ENCODE measurements around the gene CRABP1.

CRABP1 gene

DNA sequence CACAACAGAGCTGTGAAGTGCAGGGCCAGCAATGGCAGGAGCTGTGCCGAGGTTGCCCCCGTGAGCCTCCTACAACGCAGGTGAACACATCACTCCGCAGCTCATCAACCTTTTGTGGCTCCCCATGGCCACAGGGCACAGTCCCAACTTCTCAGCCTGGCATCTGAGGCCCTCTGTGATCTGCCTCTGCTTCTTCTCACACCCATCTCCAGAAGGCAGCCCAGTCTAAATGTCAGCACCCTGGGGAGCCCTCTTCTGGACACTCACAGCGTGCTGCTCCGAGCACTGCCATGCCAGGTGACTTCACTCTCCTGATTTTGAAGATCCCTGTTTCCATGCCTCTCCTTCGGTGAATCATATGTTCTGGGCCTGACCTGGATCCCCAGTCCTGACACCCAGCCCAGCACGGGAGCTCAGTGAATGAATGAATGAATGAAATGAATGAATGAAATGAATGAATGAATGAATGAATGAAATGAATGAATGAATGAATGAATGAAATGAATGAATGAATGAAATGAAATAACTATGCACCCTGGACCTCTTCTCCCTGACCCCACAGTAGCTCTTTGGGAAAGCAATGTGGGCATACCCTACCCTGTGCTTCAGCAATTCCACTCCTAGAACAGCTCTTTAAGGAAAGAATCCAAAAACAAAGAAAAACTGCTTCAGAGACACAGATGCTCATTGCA is 22.9 kb upstream of the CRABP1 start:
- peak; percentile 42 for DNase-seq

DNA sequence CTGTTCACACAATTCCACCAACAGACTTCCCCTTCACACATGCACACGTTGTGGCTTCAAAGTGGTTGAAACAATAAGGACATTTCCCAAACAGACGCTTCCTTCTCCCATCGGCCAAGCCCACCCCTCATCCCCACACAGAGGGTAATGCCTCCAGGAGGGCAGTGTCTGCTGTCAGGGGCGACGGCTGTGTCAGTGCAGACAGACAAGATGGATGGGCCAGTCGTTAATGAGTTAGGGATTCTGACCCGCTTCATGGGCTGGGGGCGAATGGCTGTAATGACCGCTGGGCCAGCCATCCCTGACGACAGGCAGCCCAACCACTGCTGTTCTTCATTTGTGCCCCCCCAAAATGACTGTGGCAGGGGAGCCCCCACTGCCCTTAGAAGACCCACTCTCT is 20.6 kb upstream of the CRABP1 start:
- no peak for DNase-seq

DNA sequence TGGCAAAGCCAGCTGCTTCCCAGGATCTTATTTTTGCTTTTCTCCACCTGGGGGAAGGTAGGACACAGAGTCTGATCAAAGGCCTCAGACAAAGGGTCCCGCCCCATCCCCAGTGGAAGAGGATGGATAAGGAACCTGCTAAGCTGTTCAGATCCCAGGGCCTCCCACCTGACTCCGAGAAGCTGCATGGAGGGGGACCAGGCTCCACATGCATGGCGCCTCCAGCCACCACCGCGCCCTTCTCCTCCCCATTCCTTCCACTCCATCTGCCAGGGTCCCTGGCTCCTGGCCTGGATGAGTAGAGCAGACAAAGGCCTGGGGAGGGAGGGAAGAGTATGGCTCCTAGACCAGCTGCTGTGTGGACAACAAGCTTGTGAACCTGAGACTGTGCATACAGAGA is 20.0 kb upstream of the CRABP1 start:
- peak; percentile 73 for DNase-seq

DNA sequence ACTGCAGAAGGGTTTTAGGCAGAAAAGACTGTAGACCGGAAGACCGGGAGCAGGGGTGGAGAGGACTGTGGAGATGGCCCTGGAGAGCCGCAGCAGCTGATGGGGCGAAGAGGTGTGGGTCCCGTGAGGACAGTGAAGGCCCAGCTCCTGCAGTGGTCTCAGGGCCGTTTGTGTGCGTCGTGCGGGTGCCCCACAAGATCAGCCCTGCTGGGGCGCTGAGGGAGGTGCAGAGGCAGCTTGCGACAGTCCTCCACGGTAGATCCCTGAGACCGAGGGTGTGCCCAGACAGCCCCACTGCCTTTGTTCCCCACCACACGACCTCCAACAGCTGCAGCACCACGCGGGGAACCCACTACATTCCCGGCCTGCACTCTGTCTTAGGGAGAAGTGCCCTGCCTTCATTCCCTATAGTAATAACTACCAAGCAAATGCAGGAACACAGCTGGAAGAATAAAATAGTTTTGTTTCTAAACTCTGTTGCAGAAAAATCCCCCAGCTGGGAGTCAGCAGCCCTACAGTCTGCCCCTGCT is 19.0 kb upstream of the CRABP1 start:
- peak; percentile 45 for DNase-seq

DNA sequence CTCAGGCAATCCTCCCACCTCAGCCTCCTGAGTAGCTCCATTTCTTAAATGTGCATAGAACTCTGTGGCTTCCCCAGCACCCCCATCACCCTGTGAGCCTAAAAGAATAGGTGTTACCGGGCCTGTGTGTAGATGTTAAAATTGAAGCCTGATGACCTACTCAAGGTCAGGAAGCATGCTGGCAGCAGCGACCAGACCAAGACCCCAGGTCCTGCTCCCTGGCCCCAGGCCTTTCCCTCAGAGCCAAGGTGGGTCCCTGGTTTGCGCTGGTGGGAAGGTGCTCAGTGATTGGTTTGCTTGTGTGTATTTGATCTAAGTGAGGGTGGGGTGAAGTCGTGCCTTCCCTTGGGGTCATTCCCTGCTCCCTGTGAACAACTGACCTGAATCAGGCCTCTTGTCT is 18.4 kb upstream of the CRABP1 start:
- peak; percentile 39 for DNase-seq

DNA sequence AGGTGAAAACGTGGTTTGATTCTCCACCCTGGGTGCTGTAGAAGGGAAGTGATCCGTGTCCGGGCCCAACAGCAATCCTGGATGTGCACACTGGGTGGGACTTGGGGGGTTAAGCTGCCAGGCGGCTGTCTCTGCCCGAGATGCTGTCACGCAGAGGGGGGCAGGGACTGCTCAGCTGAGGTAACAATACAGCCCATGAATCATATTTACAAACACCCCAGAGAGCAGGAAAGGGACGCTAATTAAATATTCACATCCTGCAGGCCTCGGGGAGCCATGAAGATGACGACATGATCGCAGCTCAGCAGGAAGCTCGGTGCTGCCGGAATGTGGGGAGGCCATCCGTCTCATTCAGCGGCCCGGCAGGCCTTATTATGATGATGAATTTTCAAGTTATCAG is 17.9 kb upstream of the CRABP1 start:
- DNase-seq = peak; percentile 86

DNA sequence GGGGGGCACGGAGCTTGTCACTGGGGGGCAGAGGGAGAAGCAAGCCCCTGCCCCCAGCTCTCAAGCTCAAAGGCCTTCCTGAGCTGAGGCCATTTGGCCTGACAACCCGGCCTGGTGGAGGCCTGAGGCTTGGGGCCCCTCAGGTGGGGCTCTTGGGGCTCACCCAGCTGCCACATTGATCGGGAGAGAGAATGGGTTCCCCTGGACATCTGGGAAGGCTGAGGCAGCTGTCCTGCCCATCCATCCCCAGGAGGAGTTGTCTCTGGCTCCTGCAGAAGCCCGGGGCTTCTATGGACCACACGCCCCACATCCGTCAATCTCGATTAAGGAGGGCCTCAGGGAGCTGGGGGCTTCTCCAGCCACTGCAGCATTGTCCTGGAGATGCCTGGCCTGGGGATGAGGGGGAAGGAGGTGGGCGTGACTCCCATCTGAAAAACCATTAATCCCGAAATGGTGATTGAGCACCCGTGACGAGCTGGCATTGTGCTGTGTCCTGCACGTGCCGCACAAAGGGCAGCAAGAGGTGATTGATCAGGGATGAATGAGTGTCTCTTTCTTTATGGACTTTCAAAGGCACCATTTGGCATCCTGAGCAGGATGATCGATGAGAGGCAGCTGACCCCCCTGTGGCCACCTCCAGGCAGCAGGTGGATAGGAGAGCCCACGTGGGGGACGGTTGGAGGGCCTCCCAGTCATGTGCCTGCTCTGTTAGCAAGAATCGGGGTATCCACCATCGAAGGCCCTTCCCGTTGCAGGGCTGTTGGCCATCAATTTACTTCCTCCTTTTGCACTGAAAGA is 17.2 kb upstream of the CRABP1 start:
- peak; percentile 94 for DNase-seq

DNA sequence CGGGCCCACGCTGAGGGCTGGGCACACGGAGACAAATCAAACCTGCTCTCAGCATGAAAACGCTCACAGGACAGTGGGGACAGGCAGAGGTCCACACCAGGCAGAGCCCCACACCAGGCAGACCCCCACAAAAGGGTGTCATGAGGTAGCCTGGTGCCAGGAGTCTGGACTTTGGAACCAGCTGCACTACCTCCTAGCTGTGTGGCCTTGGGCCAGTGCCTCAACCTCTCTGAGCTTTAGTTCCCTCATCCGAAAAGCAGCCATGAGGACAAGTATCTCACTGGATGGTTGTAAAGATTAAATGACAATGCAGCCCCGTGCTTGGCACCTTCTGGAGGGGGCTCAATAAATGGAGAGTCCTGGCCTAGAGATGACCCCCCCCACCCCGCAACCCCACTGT is 16.5 kb upstream of the CRABP1 start:
- DNase-seq = no peak

DNA sequence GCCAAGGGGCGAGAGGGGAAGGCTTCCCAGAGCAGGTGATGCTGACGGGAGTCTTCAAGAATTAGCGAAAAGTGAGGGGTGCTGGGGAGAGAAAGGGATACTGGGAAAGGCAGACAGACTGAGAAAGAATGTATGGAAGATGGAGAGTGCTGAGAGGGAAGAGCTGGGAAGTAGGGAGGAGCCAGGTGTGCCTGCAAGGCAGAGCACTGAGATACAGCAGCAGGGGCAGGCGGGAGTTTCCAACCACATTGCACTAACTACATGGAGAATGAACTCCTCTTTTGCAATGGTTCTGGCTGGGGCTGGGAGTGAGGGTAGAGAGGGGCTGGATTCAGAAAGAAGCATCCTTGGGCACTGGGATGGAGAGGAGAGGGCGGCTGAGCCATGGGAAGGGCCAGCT is 16.0 kb upstream of the CRABP1 start:
- DNase-seq = no peak

DNA sequence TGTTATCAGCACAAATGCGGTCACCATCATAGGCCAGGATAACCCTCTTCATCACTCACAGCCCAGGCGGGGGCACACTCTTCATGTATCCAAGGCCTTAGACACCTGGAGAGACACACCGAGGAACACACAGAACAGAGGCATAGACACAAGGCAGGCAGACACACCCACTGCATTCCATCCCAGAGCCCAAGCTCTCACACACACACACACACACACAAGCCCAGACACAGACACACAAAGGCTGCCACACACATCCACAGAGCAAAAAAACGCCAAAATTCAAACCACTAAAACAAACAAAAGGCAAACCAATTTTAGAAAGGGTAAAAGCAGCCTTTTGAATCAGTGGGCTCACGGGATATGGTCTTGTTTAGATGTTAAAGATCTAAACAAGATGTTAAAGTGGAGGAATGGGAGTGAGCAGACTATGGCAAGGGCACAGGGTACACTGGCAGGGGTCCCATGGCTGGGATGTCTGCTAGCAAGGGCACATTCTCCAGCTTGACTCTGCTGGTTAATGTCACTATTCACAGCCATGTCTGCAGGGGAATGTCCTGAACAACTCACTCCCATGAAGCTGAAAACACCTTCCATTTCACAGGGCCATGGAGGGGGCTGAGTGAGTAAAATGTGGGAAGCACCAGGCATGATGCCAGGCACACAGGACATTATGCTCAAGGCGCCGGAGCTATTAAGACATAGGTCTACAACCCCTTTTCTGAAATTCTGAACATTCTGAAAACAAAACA is 14.9 kb upstream of the CRABP1 start:
- peak; percentile 68 for DNase-seq

DNA sequence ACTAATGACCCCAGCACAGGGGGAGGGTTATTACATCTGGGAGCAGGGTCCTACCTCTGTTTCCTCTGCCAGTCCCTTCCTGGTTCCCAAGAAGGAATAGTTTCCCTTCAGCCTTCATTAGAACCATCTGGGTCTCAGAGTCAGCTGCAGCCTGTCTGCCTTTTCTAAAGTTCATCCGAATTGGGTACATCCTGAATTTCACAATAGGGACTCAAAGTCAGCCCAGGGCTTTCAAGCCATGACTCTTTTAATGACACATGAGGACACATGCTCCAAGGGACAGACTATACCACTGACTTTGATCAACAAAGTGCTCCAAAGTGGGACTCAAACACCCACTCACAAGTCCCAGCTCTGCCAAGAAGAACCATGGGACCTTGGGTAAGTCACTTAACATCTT is 12.7 kb upstream of the CRABP1 start:
- DNase-seq = no peak

DNA sequence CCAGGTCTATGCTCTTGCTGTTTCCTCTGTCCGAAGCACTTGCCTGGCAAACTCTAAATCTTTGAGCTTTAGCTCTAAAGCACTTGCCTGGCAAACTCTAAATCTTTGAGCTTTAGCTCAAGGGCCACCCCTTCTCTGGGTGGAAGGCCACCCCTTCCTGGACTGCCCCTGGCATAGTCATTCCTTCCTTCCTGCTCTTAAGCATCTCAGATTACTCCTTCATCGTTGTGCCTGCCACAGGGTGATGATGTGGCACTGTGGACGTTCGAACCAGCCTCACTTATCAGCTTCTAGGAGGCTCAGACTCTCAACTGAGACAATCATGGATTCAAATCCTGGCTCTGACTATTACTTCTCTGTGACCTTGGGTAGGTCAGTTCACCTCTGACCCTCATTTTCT is 10.5 kb upstream of the CRABP1 start:
- peak; percentile 2 for DNase-seq

DNA sequence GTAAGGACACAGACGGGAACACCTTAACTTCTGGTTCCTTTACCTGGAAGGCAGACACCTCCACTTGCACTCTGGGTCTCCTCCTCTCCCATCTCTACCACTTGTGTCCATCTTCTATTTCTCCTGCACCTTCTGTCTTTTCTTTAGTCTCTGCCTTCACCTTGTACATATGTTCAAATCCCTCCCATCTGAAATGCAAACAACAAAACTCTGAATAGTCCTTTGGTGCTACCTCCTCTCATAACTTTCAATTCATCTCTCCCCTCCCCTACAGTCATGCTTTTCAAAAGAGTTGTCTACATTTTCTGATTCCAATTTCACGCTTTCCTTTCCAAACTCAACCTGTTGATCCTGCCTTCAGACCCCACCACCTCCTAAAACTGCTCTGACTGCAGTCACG is 5.3 kb upstream of the CRABP1 start:
- DNase-seq = no peak

DNA sequence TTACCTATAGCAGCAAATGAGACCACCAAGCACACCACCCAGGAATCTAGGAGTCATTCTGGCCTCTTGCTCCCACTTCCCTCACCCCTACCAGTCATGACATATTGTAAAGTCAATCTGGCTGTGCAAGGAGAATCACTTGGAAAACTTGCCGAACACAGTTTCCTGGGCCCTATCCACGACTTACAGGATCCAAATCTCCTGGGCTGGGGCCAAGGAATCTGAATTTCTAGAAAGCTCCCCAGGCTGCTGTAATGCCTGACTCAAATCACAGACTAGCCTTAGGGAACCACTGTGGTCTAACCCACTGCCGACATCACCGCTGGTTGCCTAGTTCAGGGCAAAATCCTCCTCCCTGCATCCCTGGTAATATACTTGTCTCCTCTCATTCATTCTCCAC is 4.2 kb upstream of the CRABP1 start:
- DNase-seq = no peak

DNA sequence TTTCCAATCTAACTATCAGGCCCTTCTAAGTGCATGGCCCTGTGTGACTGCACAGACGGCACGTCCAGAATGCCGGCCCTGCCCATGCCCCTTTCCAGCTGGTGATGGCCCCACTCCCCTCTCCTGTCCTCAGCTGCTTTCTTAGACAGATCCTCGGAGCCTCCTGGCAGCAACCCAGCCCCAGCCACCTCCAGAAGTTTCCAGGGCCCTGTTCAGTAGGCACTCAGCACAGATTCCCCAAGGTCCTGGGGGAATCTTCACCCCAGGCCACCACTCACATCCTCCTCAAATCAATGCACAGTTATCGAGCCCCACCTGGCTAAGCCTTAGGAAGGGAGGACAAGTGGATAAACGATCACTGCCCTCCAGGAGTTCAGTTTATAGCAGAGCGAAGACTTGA is 1.4 kb upstream of the CRABP1 start:
- DNase-seq = peak; percentile 67

DNA sequence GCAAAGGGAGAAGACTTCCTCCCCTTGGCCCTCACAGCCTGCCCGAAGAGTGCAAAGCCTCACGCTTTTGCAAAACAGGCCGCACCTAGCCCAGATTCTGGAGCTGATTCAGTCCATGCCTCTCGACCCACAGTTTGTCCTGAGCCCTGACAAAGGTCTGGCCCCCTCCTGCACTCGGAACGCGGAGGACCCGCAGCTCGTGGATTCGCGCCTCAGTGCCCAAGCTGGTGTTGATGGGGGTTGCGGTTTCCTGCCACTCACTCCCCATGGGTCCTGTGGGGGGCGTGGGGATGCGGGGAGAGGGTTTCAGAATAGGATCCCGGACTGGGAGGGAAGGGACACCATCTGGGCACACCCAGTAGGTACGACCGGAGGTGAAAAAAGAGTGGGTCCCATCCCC is 594 bp upstream of the CRABP1 start:
- peak; percentile 69 for DNase-seq

DNA sequence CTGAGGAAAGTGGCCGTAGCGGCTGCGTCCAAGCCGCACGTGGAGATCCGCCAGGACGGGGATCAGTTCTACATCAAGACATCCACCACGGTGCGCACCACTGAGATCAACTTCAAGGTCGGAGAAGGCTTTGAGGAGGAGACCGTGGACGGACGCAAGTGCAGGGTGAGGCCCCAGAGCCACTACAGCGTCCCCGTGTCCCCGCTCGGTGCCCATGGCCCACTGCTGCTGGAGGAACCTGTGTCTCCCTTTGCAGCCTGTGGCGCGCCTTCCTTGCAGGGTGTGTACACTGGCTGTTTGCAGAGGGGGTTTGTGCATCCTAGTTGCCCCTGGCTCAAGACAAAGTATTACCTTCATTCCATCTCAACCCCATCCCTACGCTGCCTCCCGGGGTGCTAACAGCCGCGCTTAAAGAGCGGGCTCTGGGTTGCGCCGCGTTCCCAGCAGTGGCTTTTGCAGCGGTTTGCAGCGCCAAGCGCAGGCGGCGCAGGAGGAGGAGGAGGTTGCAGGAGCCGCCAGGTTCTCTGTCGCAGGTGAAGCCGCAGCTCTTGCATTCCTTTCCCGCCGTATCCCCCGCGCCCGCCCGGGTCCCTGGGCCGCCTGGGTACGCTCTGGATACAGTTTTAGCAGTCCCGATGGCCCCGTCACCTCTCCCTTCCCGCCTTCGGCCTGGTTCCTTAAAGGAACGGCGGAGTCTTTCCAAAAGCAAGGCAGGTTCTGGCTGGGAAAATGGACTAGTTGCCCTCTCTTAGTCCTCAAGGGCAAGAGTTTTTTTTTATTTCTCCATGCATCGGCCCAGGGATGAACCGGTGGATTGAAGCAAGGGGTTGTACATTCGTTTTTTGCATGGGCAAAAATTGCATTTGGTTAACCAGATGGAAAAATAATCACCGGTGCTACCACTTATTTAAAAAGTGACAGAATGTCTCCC is 1.2 kb downstream of the CRABP1 start:
- peak; percentile 73 for DNase-seq

DNA sequence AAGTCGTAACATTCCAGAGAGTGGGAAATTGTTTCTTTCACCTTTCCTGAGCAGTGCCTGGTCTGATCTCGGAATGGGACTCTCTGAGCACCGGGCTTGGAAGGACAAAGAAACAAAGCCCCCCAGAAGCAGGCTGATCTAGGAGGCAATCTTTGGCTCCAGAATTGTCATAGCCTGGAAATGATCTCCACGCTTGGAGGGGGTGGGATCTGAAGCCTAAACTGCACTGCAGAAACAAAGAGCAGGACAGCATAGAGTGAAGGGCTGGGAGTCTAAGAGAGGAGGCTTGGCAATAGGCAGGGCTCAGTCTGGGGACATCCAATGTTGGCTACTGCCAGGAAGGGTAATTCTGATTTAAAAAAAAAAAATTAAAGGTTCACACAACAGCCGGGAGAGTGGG is 1.9 kb downstream of the CRABP1 start:
- DNase-seq = peak; percentile 73

DNA sequence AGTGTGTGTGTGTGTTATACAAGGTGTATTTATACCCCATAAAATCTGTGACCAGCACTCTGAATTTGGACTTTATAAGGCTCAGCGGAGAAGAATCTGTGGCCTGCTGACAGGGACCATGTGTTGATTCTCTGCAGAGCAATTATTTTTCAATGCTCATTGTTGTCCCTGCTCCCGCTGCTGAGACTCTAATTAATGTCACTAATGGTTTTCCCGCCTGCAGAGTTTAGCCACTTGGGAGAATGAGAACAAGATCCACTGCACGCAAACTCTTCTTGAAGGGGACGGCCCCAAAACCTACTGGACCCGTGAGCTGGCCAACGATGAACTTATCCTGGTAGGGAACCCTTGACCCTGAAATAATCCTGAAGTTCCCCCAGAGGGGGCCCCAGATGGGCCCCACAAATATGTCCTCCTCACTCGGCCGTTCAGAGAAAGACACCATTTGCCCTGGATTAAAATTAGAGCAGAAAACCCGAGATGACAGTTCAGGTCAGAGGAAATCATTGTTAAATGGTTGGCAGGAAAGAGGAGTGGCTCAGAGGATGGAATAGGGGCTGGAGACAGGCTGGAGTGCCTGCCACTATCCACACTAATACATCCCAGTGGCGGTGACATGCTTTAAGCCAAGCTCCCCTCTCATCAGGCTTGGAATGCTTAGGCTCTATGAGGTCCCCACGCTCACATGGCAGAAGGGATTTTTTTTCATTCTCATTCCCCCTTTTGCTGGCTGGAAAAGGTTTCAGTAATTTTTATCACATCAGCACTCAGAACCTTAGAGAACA is 3.3 kb downstream of the CRABP1 start:
- DNase-seq = peak; percentile 95

DNA sequence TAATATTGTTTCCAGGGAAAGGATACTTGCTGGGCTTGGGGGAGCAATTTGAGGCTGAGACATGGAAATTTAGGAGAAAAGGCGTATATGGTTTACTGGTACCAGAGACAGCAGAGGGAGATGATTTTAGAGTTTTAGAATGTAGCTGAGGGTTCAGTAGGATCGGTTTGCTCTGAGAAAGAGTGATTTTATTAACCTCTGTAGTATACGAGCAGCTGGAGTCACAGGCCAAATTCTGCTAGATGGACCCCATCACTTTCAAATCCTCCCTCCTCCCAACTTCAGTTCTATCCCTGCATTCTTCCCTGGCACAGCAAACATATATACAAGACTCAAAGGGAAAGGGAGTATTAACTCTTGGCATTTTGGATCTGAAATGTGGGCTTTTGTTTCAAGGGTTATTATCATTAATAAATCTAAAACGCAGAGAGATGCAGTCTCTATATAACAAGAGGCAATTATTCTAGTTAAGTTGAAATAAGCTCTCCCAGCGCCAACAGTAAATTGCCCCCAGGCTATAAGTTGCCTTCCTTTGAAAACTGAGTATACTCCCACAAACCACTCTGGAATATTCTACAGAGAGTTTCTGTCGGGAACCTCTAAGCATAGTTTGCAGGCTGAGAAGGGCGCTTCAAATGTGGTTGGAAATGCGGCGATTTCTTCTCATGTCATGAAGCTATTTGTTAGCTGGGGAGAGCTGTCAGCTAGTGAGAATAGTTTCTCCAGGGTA is 5.4 kb downstream of the CRABP1 start:
- DNase-seq = peak; percentile 25
